GM18861 (cell line): Measurements from ENCODE around the gene ZDHHC9.
A peak's percentile ranks its signal among the peaks of the same experiment; 100 is the strongest.

Source experiments
- ATAC-seq: cut with Tn5 transposase; IDR thresholded peaks from one replicate; pipeline ENCODE4 v1.9.1; 2021; ENCODE audit not compliant: unreplicated experiment

The ZDHHC9 gene

DNA sequence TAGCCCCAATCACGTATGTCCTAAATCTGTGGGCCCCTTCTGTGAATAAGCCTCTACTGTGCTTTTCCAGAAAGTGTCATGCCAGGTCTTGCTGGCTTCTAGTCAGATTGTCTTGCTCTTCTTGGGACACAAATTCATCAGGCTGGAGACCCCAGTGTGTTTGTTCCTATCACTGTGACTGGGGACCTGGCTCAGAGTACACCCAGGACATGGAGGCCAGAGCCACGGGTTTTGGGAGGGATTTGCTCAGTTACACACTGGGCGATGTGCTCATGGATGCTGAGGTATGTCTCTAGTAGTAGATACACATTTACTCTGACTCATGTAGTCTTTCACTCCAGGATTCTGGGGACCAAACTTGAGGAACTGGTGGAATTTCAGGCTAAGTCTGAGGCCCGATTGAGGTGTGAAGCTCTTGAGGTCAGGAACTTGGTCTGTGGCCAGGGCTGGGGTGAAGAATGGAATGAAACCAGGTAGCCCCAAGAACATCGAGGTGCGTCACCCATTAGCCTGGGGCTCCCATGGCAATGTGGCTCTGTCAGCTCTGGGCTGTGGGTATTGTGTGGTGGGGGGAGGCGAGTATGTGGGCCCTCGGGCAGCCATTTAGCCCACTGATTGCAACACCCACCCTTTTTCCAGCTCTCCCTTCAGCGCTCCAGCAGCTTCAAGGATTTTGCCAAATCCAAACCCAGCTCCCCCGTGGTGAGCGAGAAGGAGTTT is 56.2 kb downstream of the ZDHHC9 start:
- no peak for ATAC-seq

DNA sequence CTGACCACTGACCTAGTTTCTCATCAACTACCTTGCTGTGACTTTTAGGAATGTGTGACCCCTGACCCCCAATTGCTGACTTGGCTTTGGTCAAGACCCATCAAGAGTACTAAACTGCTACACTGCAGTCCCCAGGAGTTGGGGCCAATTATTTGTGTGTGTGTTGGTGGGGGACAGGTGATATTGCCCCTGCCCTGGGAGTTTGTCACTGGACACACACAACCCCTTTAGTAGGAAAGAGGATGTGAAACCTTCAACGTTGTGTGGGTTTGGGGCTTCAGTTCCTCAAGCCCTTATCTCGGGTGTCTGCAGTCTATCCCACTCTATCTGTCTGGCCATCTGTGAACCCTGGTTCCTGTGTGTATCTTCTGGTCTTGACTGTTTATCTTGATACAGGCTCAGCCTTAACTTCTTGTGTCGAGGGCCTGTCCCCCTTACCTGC is 57.5 kb downstream of the ZDHHC9 start:
- peak; percentile 80 for ATAC-seq

DNA sequence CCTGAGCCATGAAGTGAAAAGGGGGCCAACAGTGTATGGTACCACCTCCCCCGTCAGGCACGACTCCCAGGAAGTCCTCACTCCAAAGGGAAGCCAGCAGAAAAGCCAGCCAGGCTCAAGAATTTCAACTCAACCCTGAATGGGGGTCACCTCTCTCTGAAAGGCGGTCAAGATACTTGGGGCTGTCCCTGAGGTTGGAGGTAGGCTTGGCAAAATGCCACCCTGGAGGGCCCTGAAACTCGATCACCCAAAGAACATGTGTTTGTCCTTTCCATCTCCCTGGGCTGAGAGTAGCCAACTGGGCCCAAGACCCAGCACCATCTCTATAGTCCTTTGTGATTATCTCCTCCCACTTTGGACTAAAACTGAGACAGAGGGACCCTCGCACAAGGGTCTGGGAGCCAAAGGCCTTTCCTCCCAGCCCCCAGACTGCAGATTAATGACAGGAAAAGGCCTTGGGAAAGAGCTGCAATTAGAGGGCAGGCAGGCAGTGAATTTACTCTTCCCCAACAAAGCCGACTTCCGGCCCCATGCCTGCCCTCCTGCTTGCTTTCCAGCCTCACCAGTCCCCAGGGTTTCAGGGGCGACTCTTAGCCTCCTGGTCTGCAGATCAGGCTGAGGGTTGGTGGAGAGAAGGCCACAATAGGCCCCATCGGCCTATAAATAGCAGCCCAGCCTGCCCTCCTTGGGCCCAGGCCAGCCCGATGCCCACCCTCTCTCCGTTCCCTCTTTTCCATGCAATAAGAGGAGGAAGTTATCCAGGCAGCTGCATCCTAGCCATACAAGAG is 58.3 kb downstream of the ZDHHC9 start:
- no peak for ATAC-seq

DNA sequence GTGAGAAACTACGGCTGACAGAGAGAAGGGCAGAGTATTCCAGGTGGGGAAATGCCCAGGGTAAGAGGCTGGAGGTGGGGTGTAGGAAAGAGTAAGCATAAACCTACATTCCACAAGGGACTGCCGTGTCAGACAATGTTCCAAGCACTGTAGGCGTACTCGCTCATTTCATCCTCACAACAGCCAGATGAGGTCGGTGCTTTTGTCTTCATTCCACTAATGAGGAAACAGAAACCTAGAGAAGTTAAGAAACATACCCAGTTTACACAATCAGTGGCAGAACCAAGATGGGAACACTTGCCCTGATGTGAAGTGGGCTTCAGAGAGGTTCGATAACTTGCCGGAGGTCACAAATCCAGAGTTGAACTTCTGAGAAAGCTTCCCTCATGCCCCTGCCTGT is 59.3 kb downstream of the ZDHHC9 start:
- ATAC-seq, result no peak

DNA sequence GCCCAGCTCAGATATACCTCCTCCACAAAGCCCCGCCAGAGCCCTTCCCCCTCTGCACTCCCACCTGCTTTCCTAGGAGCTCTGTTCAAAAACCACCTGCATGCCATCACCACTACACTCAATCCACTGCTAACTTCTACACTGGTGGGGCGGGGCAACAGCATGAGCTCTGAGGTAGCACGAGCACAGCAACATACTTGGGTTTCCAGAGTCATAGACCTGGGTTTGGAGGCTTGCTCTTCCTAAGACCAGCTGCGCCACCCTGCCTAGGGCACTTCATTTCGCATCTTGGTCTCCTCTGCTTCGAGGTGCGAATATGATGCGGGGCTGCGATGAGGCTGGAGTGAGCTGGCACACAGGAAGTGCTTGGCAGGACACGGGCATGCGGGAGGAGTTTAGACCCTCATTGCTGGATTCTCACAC is 60.4 kb downstream of the ZDHHC9 start:
- no peak for ATAC-seq

DNA sequence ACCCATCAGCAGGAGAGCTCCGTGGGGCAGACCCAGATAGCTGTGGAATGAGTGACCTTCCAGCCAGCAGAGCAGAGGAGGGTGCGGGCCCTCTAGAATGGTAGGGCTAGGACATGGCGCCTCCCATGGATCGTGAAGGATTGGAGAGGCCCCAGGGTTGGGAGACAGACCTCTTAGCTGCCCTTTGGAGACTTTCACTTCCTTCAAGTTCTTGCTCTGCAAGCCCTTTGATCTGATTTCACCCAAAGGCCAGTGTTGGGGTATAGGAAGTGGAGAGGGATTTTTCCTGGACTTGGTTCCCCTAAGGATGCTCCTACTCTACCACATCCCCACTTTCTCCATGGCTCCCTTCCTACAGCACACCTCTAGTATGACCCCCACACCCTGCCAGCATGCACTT is 61.0 kb downstream of the ZDHHC9 start:
- ATAC-seq, result no peak

DNA sequence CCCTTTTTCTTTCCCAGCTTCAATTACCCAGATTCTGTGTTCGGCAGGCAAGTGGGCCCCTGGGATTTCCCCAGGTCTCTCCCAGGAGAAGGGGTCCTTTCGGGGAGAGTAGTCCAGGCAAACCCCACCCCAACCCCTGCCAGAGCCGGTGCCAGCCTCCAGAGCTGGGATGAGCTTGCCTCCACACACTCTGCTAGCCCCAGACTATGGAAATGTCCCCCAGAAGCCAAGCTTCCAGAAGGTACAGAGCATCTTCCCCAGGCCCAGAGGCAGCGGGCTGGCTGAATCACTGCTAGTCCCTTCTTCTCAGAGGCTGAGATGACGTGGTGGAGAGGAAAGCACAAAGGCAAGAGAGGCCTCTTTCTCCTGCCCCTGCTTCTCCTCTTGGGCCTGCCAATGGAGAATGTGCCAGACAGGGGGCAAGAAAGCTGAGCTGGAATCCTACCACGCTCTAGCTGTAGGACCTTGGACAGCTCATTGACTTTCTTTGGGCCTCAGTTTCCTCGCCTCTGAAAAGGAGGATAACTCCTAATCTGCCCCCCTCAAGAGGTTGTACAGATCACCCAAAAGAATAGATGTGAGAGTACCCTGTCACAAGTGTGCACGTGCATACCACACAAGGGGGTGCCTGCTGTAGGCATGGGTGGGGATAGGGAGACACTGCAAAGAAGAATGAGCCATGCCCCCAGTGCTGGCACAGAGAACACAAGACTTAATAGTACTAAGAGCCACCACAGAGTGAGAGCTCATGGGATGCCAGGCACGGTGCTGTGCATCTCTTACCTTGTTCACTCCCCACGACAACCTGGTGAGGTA is 61.8 kb downstream of the ZDHHC9 start:
- ATAC-seq, result no peak

DNA sequence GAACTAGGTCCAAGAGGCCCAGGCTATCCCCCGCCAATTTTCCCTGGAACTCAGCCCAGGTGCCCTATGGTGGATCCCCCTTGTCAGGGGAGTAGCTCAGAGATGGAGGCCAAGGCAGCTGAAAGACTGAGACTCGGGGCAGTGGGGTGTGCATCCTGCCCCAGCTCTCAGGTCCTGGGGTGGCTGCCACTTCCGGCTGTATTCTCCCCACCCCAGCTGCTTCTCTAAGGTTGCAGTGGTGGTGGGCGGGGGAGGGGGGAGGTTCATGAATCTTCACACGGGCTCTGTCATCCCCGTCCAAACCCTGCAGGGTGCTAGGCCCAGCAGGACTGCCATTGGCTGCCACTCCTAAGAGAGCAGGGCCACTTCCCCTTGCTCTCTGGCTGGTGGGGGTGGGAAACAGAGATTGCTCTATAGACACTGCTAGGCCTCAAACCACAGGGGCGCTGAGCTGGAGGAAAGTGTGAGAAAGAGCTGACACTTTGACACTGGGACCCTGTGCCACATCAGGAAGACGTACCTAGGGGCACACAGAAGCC is 62.5 kb downstream of the ZDHHC9 start:
- peak; percentile 58 for ATAC-seq

DNA sequence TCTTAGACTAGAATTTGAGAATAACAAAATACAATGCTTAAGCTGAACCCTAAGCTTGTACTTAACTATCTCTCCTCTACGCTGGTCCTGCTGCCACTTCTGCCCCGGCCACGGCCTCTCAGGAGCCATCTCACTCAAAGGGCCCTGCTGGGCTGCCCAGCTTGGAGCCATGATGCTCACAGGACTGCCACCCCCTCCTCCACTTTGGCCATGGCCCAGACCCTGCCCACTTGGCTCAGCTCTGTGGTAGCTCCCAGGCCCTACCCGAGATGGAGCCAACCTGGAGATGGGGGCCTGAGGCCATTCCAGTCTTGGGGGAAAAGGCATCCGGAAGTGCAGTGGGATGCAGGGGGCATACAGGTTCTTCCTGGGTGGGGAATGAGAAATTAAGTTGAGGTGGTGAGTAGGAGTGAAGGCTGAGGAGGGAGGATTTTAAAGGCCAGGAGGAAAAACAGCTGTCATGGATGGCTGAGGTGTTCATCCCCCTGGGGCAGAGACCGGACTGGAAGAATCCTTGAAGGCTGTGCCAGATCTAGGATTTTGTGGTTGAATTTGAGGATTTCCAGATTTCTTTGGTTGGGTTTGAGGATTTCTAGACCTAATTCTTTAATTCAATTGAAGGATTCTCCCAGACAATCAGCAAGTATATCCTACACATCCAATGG is 63.1 kb downstream of the ZDHHC9 start:
- ATAC-seq, result no peak

DNA sequence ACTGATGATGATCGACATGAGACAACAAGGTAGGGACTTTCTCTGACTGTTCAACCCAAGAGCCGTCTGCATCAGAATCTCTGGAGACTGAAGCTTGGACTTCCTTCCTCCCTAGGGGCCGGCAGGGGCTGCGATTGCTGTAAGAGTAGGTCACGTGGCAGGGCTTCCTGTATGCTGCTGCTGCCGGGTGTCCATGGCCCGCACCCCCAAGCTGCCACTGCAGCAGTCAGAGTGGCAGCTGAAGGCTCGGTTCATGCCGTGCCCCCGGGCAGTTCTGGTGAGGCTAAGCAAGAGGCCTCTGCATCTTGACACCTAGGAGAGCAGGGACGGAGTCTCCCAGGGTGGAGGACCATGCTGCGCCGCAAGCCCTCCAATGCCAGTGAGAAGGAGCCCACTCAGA is 63.9 kb downstream of the ZDHHC9 start, which contains the start of gene SASH3:
SASH3 (plus strand) TSS at position 203 of the 400 bp plus-strand sequence; CDS start at position 352, 149 bp downstream.
- peak; percentile 24 for ATAC-seq

DNA sequence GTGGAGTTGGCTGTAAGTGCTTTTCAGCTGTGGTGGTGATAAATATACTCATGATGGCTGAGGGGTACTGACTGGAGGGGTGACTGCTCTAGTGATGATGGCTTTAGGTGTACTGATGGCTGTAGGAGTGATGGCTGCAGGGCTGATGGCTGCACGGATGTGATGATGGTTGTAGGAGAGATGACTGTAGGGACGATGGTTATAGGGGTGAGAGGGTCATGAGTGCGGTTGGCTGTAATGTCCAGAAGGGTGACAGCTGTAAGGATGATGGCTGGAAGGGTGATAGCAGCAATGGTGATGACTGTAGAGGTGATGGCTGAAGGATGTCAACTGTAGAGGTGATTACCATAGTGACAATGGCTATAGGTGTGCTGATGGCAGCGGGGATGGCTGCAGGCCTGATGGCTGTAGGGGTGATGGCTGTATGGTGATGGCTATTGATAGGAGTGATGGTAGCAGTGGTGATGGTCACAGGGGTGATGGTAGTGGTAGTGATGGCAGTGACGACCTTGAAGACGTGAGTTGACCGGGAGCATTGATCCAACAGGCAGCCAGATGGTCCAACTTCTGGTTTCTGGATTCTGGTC is 64.5 kb downstream of the ZDHHC9 start:
- no peak for ATAC-seq

DNA sequence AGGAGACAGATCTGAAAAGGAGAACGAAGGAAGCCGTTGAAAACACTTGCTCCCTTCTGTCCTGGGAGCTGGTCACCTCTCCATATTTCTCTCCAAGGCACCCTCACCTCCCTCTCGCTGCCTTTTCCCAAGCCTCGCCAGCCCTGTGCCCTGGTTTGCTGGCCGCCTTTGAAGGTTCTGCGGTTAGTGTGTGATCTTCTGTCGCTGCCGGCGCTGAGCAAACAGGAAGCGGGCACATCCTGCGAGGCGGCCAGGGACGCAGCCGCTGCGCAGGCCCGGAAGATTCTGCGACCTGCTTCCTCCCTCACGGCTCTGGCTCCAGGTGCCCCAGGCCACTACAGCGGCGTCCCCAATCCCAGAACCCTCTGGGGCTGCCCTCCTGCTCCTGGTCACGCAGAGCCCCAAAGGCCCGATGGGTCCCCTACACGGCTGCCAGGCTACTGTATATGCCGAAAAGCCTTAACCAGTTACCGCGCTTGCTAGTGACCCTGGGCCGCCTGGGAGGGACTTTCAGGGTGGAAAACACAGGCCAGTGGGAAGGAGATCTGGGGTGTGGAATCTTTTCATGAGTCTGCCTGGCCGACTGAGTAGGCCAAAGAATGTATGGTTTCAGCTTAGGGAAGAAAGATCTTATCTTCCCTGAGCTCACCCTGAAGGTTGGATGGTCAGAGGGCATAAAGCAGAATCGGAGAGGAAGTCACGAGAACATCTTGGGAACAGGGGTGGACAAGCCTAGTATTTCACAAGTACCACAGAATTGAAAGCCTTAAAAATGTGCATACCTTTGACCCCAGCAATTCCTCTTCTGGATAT is 66.3 kb downstream of the ZDHHC9 start:
- peak; percentile 15 for ATAC-seq

DNA sequence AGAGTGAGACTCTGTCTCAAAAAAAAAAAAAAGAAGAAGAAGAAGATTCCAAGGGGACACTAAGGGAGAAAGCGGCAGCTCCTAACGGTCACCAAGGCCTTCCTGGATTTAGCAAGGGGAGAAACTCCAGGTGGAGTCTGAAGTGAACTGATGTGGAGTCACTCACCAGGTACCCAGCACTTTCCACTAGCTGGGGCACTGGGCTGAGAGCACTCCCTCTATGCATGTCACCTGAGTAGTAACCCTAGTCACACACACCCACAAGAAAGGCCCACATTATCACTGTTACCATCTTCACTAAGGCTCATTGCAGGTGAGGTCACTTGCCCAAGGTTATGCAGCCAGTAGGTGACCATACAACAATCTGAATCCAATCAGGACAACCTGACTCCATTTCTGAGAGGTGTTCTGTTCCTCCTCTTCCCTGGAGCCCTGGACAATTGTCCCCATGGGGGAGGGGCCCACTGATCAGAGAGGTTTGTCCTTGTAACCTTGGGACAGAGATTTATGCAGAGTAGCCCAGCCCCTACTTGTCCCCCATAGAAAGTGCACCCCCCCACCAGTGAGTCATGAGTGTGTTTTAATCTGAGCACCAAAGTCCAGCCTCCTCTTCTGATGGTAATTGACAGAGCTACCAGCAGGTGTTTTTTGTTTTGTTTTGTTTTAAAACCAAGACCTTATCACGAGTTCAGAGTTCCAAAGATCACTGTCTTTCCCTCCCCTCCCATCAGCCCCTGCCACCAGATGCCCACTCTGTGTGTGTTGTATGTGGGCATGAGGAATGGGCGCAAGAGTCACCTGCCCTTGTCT is 69.8 kb downstream of the ZDHHC9 start:
- ATAC-seq, result no peak

DNA sequence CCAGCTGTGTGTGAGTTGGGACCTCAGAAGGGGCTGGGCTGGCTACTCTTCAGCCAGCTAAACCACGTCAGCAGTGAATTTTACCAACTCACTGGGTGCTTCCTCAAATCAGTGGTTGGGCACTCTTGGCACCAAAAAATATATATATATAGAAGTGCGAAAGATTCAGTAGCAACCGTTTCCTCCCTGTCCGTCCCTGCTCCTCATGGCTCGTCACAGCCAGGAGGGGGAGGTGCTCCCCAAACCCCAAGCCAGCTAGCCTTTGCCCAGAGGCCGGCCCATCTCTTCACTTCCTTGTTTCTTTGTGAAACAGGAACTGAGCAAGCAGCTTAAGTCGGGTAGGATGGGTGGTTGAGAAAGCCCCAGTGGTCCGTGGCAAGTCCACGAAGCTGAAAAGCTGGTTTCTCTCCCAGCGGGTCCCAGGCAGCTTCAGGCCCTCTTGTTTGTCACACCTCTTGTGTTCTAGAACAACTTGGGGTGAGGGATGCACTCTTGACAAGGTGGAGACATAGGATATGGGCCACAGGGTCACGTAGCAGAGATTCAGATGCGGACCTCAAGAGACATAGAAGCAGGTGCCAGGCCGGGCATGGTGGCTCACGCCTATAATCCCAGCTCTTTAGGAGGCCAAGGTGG is 70.8 kb downstream of the ZDHHC9 start:
- peak; percentile 67 for ATAC-seq

DNA sequence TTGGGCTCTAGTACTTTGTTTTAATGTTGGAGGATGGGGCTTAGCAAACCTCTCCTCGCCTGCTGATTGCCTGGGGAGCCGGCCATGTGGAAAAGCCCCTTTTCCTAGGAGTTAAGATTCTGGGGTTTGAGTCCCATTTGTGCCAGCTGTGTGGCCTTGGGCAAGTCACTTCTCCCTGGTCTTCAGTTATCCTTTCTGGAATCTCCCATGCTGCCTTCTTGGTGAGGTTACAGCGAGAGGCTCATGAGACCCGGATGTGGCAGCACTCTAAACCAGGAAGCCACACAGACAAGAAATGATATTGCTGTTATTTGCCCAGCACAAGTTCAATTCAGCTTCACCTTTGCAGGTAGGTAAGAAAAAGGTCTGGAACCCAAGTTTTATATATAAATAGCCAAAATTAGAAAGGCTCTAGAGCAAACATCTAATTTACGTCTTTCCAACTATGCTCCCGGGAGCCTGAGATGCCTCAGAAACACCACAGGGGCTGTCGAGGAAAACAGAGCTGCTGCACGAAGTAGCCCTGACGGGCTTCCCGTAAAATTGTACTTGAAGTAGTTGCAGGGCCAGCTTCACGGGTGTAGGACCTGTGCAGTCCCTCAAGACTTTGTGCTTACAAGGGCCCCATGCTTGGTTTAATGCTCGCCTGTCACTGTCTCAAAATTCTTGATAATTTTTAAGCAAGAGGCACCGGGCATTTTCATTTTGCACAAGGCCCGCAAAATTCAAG is 72.3 kb downstream of the ZDHHC9 start:
- no peak for ATAC-seq

DNA sequence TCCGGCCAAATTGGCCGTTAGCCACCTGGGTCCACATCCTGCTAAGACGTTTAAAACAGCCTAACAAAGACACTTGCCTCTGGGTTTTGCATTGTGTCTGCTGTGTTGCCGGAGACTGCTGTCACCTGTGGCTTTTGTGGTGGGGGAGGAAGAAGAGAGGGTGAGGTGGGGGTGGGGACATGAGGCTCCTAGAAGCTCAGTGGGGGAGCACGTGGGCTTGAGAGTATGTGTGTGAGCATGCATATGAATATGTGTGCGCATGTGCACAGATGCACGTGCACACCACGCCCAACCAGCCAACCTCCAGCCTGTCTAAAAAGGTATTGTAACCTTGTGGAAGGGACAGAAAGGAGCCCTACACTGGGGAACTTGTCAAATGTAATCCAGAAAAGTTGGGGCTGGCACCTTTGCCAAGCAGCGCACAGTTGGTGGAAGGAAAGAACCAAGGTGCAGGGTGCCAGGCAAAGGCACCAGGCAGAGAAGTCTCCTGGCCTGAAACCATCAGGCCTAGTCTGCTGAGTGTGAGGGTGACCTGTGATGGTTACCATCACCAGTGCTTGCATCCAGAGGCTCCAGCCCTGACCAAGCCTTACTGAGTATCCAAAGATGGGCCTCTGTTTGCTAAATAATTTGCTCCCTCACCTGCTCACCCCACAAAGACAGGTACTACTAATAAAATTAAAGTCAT is 74.1 kb downstream of the ZDHHC9 start:
- peak; percentile 25 for ATAC-seq
